IPS-11a (cell line): ENCODE measurements around the gene UCP2.

Experiments used
- H3K4me3 ChIP-seq: one replicate; pipeline ENCODE4 v1.5.1; 2013; ENCODE audit warnings: low read depth, low read length, control low read depth

Gene UCP2

DNA sequence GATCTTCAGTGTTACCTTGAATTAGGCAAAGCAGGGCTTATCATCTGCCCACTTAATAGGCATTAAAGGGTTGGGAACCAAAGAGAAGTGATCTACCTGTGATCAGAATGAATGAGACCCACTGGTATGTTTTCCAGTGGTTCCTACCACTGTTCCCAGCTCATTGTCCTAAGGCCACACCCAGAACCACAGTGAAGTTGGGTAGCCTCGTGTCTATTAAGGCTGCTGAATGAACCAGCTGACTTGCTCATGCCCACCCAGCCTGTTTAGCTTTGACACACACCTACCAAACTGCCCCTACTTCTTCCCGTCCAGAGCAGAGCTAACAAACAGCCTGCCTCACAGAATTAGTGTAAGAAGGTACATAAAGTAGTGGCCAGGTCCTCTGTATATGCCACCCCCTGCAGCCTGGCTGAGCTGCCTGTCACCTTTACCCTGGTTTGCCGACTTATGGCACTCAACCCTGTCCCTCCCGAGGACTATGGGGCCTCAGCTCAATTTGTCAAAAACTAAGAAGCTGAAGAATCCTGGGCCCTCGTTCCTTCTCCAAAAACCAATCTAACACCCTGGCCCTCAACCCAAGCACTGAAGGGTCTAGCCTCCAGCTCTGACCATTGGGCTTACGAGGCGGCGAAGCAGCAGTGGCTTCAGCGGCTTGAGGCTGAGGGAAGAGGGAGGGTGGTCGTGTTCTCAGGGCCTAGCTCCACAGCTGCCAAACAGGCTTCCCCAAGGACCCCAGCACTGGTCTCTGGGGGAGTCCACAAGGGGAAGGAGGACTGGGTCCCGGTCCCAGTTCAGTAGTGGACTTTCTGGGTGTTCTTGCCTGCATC lies 9.8 kb downstream of the UCP2 start:
- H3K4me3 ChIP-seq: no peak overlapping the region

DNA sequence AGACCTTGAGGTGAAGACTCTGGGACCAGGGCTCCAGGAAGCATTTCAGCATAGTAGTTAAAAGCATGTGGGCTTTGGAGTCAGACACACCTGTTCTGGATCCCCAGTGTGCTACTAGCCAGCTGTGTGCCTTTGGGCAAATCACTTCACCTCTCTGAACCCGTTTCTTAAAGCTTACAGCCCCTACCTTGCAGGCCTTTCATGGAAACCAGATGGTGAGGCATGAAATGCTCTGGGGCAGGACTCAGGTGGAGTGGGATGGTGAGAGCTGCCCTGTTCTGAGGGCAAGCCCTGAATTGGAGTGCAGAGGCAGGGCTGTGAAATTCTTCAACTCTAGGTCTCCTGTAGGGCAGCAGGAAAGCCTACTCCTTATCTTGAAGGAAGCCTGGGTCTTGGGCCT lies 10.5 kb downstream of the UCP2 start:
- H3K4me3 ChIP-seq: no peak overlapping the region

DNA sequence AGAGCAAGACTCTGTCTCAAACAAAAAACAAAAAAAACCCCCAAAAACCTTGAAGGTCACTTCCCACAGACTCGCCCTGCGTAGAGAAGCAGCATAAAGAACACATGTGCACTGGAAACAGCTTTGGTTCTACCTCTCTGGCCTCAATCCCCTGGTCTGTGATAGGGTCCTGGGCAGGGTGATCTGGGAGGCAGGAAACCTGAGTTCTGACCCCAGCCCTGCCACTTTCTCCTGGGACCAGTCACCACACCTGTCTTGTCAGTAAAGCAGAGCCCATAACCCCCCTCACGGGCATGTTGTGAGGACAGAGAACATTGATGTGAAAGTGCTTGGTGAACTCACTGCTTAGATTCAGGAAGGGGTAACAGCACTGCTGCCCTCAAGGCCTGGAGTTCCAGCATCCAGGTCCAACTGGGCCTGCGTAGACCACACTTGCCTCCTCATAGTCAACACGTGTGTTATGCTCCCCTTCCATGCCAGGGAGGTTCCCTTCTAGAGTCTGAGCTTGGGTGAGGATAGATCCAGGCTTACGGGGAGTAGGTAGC lies 11.4 kb downstream of the UCP2 start:
- no peak overlapping the region for H3K4me3 ChIP-seq

DNA sequence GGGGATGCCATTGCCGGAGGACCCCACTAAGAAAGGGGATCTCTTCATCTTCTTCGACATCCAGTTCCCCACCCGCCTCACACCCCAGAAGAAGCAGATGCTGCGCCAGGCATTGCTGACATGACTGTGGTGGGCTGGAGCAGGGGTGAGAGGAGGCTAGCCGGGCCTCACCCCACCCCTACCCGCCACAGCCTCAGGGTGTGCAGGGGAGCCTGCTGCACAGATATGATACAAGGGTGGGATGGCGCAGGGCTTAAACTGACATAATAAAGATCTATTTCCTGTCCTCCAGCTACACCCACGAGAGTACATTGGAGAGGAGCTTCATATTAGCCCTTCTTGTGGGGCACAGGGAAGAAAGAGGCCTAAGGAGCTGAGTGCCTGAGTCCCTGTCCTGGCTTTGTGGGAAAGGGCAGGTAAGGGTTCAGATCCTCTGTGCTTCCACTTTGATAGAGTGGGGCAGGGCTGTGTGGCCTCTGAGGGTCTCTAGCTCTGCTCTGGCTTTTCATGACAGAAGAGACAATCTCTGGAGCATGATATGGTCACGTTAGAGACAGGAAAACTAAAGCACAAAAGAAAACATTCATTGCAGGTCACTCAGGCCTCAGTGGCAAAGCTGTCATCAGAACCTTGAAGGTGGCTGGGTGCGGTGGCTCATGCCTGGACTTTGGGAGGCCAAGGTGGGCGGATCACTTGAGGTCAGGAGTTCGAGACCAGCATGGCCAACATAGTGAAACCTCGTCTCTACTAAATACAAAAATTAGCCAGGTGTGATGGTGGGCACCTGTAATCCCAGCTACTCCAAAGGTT lies 12.4 kb downstream of the UCP2 start:
- no peak overlapping the region for H3K4me3 ChIP-seq

DNA sequence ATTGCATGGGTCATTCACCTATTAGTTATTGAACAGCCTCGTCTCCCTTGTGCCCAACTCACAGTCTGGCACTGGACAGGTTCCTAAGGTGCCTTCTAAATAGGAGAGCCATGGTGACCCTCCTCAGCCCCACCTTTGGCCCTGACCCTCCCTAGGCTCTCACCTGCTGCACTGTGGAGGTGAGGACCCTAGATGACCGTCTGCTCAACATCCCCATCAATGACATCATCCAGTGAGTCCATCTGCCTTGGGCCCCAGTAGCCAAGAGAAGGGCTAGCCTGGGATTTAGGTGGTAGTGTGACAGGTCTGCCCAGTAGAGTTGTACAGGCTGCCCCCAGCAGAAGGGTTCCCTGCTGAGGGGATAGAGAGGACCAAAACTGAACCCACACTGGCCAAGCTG lies 13.6 kb downstream of the UCP2 start:
- H3K4me3 ChIP-seq: no peak overlapping the region

DNA sequence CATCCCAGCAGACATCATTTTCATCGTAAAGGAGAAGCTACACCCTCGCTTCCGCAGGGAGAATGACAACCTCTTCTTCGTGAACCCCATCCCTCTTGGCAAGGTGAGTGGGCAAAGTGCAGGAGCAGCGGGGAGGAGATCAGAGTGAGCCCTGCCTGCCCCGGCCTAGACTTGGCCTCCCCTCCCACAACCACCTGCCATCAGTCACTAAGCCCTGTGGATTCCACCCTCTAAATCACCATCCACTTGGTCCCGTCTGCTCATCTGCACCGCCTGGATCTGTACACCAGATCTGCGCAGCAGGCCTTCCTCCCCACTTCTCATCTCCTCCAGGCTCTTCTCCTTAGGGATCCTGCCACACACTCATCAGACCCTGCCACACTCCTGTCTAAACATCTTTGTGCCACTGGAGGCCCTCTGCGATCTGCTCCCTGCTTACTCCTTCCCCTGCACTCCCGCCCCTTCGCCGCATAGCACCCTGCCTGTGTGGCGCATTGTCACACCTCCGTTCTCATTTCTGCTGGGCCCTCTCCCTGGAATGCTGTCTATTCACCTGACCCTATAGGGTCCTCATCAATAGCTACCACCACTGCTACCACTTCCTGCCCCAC lies 14.2 kb downstream of the UCP2 start:
- no peak overlapping the region for H3K4me3 ChIP-seq

DNA sequence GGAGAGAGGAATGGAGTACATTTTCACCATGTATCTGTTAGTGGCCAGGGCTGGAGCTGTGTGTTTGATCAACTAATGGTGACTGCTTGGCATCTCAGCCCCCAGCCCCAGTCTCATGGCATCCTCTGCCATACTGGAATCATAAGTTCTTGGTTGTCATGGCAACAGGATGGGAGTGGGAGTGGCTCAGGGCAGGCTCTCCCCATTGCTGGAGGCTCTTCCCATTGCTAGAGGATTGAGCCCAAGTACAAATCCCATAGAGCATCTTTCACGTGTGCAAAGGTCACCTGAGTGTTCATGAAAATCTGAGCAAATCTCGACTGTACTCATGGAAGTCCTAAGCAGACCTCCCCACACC lies 16.9 kb downstream of the UCP2 start:
- no peak overlapping the region for H3K4me3 ChIP-seq

DNA sequence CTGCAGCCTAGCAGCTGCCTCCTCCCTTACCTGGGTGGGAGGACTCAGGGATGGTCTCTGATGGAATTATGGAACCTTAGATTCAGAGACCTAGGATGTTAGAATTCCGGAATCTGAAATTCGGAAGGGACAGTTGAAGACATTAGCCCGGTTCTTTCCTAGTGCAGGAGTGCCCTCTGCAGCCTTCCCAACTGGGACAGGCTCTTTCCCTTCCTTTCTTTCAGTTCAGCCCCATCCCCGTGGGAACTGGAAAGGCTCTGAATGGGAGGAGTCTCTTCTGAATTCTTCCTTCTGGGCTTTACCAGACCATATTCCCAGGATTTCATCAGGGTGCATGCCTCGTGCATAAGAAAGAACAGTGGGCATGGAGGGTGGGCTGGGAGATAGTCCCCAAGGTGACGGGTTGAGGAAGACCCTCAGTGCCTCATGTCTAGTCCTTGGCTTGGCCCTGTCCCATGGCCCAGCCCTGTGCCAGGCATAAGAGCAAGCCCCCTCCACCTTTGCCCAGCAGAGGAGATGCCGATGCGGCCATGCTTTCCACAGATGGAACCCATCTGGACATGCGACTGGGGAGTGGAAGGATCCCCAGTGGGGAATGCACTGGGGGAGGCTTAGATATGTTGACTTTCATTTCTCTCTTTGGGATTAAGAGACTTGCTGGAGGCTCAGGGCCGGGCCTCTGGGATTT lies 17.4 kb downstream of the UCP2 start:
- H3K4me3 ChIP-seq: no peak overlapping the region

DNA sequence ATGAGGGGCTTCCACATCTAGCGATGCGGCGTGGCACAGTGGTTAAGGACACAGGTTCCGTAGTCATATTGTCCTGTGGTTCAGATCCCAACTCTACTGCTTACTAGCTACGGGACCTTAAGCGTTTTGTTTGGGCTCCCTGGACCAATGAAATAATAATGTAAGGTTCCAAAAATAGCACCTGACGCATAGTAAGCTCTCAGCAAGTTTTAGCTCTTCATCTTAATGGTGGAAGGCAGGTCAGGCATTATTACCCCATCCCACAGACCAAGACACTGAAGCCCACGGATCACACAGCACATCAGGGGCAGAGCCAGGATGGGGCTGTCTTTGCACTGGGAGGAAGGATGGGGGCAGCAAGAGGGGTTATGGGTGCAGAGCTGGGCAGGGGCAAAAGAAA lies 18.8 kb downstream of the UCP2 start:
- H3K4me3 ChIP-seq: no peak overlapping the region

DNA sequence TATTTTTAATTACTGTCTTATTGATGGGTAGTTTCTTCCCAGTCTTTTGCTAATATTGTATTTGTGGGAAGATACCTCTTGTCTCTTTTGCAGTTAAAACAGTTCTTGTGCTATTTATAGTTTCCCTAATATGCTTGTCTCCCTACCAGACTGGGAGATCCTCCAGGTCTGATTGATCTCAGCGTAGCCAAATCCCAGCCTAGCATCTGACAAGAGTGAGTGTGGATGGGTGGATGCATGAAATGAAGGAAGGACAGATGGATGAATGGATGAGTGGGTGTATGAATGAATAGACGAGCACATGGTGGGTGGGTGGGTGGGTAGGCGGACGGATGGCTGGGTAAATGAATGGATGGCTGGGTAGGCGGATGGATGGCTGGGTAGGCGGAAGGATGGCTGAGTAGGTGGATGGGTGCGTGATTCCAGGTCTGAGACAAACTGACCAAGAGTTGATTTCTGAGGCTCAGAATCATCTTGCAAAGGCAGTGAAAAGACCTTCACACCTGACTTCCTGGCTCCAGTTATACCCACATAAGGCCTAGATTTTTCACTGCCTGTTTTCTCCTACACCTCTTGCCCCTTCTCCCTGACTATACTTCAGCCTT lies 20.4 kb downstream of the UCP2 start:
- no peak overlapping the region for H3K4me3 ChIP-seq

DNA sequence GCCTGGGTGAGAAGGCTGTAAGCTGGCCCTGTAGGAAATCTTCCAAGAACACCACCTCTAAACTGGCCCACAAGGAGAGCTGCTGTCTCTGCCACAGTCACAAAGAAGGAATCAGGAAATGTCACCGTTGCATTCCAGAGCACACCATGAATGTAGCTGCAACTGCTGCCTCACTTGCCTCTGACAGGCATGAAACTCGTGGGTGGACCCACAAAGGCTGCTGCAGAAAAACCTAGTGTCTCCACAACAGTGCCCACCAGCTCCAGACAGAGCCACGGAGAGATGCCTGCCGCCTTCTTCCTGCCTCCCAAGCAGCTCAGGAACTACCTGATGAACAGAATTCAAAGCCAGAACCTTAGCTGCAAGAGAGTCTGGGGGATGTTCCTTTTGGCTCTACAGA lies 21.3 kb downstream of the UCP2 start:
- H3K4me3 ChIP-seq: no peak overlapping the region

DNA sequence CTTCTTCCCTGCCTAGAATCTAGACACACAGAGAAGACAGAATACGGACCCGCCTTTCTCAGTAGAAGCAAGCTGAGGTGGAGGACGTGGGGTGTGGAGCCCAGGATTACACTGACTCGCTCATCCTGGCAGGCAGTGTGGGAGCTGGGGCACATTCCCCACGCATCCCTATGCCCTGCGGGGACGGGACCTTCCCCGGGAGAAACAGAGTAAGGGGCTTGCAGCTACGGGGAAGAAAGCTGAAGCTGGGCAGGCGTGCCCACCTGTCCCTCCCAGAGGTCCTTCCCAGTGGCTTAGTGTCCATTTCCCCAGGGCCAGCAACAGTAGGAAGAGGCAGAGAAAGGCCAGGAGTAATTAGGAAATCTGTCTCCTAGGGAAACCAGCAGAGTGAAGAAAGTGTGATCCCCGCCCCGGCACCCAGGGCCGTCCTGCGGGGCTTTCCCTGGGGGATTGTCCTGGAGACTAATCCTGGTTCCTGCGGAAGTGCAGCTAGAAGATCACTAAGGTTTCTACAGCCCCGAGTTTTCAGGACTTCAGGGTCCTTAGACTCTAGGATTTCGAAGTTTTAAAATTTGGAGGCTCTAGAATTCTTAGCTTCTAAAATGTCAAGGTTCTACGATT lies 24.0 kb downstream of the UCP2 start:
- no peak overlapping the region for H3K4me3 ChIP-seq

DNA sequence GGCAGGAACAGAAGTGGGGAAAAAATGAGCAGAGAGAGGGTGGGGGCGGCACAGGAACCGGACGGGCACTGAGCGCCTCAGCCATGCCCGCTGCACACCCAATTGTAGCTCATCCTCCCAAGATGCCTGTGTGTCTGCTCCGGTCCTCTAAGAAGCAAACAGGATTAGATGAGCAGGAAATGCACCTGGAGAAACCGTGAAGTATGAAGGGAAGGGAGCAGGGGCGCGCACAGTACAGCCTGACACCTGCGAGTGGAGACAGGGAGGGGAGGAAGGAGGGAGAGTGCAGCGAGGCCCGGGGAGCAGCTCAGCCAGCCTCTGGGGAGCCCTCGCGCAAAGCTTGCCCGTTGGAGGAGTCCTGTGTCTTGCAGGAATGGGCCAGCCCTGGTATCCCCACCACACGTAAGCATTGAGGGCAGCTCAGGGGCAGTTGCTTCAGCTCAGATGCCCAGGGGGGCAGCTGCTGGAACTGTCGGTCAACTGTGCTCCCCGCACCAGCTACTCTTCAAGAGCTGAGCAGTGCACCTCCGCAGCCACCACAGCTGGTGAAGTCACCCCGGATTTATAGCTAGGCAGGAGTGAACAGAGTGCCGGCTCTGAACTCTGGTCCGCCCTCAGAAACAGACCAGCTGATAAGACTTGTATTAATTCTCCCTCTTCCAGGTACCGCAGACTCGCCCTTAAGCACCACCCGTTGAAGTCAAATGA lies 24.8 kb downstream of the UCP2 start:
- no peak overlapping the region for H3K4me3 ChIP-seq

DNA sequence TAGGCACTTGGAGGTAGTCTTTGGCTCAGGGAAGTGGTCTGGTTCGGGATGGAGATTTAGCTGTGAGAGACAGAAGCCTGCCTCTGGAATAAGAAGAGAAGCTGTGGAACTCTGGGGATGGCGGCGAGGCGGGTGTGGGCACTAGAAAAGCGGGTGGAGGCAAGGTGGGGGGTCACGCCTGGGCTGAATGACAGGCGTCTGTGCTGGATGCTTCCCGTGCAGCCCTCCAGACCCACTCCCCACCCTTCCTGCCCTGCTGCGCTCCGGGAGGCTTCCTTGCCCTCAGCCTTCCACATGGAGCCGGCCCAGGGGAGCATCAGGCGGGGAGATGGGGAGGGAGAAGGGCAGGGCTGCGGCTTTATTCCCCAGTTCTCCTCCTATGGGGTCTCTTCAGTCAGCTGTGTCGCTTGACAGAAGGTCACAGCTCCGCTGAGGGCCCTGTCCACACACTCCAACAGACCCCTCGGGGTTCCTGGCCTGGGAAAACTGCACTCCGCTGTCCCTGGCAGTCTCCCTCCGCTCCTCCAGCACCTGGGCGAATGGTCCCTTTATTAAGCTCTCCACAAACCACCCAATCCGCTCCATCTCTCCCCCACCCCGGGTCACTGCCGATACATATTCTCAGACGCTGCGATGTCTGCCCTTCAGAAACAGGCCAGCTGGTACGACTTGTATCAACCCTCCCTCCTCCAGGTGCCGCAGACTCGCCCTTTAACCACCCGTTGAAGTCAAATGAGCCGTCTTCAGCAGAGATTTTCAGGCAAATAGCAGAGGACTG lies 25.6 kb downstream of the UCP2 start:
- no peak overlapping the region for H3K4me3 ChIP-seq

DNA sequence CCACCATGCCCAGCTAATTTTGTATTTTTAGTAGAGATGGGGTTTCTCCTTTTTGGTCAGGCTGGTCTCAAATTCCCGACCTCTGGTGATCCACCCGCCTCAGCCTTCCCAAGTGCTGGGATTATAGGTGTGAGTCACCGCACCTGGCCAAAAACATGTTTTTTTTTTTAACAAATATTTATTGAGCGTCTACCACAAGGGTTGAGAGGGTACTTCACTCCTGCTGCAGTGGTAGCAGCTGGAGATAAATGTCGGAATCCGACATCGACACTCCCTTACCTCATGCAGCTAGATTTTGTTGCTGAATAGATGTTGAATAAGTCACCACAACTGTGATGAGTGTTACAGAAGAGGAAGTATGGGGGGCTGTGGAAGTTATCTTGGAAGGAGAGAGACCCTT lies 30.8 kb downstream of the UCP2 start:
- no peak overlapping the region for H3K4me3 ChIP-seq

DNA sequence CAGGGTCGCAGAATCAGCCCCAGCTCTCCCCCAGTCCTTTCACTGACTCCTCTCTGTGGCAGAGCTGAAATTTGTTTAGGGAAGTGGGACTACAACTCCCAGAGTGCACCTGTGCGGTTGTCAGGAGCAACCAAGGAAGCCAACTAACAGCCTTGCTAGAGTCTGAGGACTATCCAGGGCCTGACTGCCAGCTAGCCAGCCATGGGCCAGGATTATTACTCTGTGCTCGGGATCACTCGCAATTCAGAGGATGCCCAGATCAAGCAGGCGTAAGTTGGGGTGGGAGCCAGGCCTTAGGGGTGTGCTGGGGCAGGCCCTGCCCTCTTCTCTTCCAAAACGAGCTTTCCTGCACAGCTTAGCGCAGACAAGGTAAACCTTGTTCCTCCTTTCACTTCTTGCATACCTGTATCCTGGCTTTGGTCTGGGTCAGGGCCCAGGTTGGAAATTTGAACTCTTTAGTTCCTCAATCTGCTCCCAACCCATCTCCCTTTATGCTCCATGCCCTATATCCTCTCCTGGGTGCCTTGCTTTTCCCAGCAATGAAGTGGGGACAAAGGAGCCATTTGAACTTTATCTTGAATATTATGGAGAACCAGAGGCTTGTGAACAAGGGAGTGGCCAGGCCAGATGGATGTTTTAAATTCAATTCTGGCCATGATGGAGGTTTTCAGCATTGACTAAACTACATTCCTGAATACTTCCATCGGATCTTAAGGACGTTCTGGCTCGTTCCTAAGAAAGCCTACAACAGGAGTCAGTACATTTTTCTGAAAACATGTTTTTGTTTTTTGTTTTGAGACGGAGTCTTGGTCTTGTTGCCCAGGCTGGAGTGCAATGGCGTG lies 31.6 kb downstream of the UCP2 start, which contains the start of gene DNAJB13:
Gene DNAJB13 (plus strand): TSS at position 158 of the 842 bp plus-strand sequence. CDS start 44 bp downstream, at position 202.
- H3K4me3 ChIP-seq: no peak within 1 kb of the TSS

DNA sequence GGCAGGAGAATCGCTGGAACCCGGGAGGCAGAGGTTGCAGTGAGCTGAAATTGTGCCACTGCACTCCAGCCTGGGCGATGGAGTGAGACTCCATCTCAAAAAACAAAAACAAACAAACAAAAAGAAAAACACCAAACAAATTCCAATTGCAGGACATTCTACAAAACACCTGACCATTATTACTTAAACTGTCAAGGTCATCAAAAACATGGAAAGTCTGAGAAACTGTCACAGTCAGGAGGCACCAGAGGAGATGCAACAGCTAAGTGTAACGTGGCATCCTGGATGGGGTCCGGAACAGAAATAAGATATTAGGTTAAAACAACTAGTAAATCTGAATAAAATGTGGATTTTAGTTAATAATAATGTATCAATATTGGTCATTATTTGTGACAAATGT lies 32.7 kb downstream of the UCP2 start:
- H3K4me3 ChIP-seq: no peak overlapping the region

DNA sequence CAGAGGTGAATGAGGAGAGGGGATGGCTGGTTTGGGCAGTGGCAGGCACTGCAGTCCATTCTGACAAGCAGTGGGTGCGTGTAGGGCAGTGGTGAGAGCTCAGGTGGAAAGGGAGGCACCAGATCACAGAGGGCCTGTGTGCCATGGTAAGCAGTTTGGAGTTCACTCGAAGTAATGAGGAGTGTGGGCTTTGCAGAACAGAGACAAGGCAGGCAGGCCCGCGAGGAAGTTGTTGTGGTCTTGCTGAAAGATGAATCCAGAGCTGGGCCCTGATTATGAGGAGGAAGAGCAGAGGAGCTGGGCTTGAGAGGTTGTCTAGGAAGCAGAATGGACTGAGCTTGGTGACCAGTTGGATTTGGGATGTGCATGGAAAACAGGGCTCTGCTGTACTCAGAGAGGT lies 33.4 kb downstream of the UCP2 start:
- H3K4me3 ChIP-seq: no peak overlapping the region
